ENCODE measurements around the gene SLC30A7.
"Not testable (repeated sequence)": the region's sequence is repeated elsewhere in the genome, so short reads cannot be mapped to it uniquely, and the experiment has no call there.

The SLC30A7 gene

GRCh38 chr1:100895540-100896480 lies at the start of gene SLC30A7:
SLC30A7 (plus strand) TSS chr1:100896090; CDS start chr1:100896263, 173 bp downstream.
- Histone ChIP-seq H3K9me3 (ENCODE audit: control insufficient read depth, insufficient read depth, low read length) (no peaks in the 10 kb centered on the region), H3K27me3 (ENCODE audit: control insufficient read depth, insufficient read depth, low read length) (no peaks in the 10 kb centered on the region), H3K4me1 (ENCODE audit: control insufficient read depth, insufficient read depth, low read length) (no peaks in the 10 kb centered on the region), H3K4me3 (ENCODE audit: low read depth, low read length) (peak within 1 kb of the TSS; percentile 94), H3K9ac (ENCODE audit: low read depth, low read length) (peak within 1 kb of the TSS; percentile 90), H3K36me3 (ENCODE audit: control insufficient read depth, insufficient read depth, low read length) (peaks cover 2% of the 10 kb centered on the region)

- Histone ChIP-seq H3K4me3 (ENCODE audit: low read depth, low read length) (no peak overlapping the region), H3K9me3 (ENCODE audit: control insufficient read depth, insufficient read depth, low read length) (no peaks in the 10 kb centered on the region), H3K9ac (ENCODE audit: low read depth, low read length) (no peak overlapping the region), H3K4me1 (ENCODE audit: control insufficient read depth, insufficient read depth, low read length) (no peaks in the 10 kb centered on the region), H3K36me3 (ENCODE audit: control insufficient read depth, insufficient read depth, low read length) (no peaks in the 10 kb centered on the region), H3K27me3 (ENCODE audit: control insufficient read depth, insufficient read depth, low read length) (peaks cover 16% of the 10 kb centered on the region)
Measured at GRCh38 chr1:100847361-100848082, 48.4 kb upstream of the SLC30A7 start.

- H3K9ac ChIP-seq (ENCODE audit: low read depth, low read length), result no peak overlapping the region
- no peak overlapping the region for H3K4me3 ChIP-seq (ENCODE audit: low read depth, low read length)
- no peaks in the 10 kb centered on the region for H3K4me1 ChIP-seq (ENCODE audit: control insufficient read depth, insufficient read depth, low read length)
- peaks cover 13% of the 10 kb centered on the region for H3K27me3 ChIP-seq (ENCODE audit: control insufficient read depth, insufficient read depth, low read length)
- no peaks in the 10 kb centered on the region for H3K9me3 ChIP-seq (ENCODE audit: control insufficient read depth, insufficient read depth, low read length)
- H3K36me3 ChIP-seq (ENCODE audit: control insufficient read depth, insufficient read depth, low read length), result no peaks in the 10 kb centered on the region
Measured at GRCh38 chr1:100851726-100852125, 44.2 kb upstream of the SLC30A7 start.

- Histone ChIP-seq H3K4me3 (ENCODE audit: low read depth, low read length) (no peak overlapping the region), H3K9me3 (ENCODE audit: control insufficient read depth, insufficient read depth, low read length) (no peaks in the 10 kb centered on the region), H3K9ac (ENCODE audit: low read depth, low read length) (no peak overlapping the region), H3K4me1 (ENCODE audit: control insufficient read depth, insufficient read depth, low read length) (no peaks in the 10 kb centered on the region), H3K36me3 (ENCODE audit: control insufficient read depth, insufficient read depth, low read length) (no peaks in the 10 kb centered on the region), H3K27me3 (ENCODE audit: control insufficient read depth, insufficient read depth, low read length) (peaks cover 13% of the 10 kb centered on the region)
Measured at GRCh38 chr1:100852976-100853375, 42.9 kb upstream of the SLC30A7 start.

- H3K4me1 ChIP-seq (ENCODE audit: control insufficient read depth, insufficient read depth, low read length); H3K4me3 ChIP-seq (ENCODE audit: low read depth, low read length); H3K36me3 ChIP-seq (ENCODE audit: control insufficient read depth, insufficient read depth, low read length); H3K9ac ChIP-seq (ENCODE audit: low read depth, low read length); H3K9me3 ChIP-seq (ENCODE audit: control insufficient read depth, insufficient read depth, low read length); H3K27me3 ChIP-seq (ENCODE audit: control insufficient read depth, insufficient read depth, low read length): not testable (repeated sequence)
Measured at GRCh38 chr1:100855116-100855515, 40.8 kb upstream of the SLC30A7 start.

- peaks cover 7% of the 10 kb centered on the region for H3K4me1 ChIP-seq (ENCODE audit: control insufficient read depth, insufficient read depth, low read length)
- H3K9me3 ChIP-seq (ENCODE audit: control insufficient read depth, insufficient read depth, low read length), result no peaks in the 10 kb centered on the region
- H3K9ac ChIP-seq (ENCODE audit: low read depth, low read length), result no peak overlapping the region
- H3K4me3 ChIP-seq (ENCODE audit: low read depth, low read length), result no peak overlapping the region
- H3K36me3 ChIP-seq (ENCODE audit: control insufficient read depth, insufficient read depth, low read length), result no peaks in the 10 kb centered on the region
- no peaks in the 10 kb centered on the region for H3K27me3 ChIP-seq (ENCODE audit: control insufficient read depth, insufficient read depth, low read length)
Measured at GRCh38 chr1:100860397-100860991, 35.4 kb upstream of the SLC30A7 start.

- no peaks in the 10 kb centered on the region for H3K27me3 ChIP-seq (ENCODE audit: control insufficient read depth, insufficient read depth, low read length)
- H3K4me1 ChIP-seq (ENCODE audit: control insufficient read depth, insufficient read depth, low read length), result peaks cover 7% of the 10 kb centered on the region
- H3K9ac ChIP-seq (ENCODE audit: low read depth, low read length), result no peak overlapping the region
- H3K4me3 ChIP-seq (ENCODE audit: low read depth, low read length), result no peak overlapping the region
- no peaks in the 10 kb centered on the region for H3K36me3 ChIP-seq (ENCODE audit: control insufficient read depth, insufficient read depth, low read length)
- no peaks in the 10 kb centered on the region for H3K9me3 ChIP-seq (ENCODE audit: control insufficient read depth, insufficient read depth, low read length)
Measured at GRCh38 chr1:100861379-100861778, 34.5 kb upstream of the SLC30A7 start.

- H3K9me3 ChIP-seq (ENCODE audit: control insufficient read depth, insufficient read depth, low read length), result no peaks in the 10 kb centered on the region
- no peaks in the 10 kb centered on the region for H3K36me3 ChIP-seq (ENCODE audit: control insufficient read depth, insufficient read depth, low read length)
- peaks cover 7% of the 10 kb centered on the region for H3K4me1 ChIP-seq (ENCODE audit: control insufficient read depth, insufficient read depth, low read length)
- H3K4me3 ChIP-seq (ENCODE audit: low read depth, low read length), result no peak overlapping the region
- H3K27me3 ChIP-seq (ENCODE audit: control insufficient read depth, insufficient read depth, low read length), result no peaks in the 10 kb centered on the region
- H3K9ac ChIP-seq (ENCODE audit: low read depth, low read length), result no peak overlapping the region
Measured at GRCh38 chr1:100862591-100862990, 33.3 kb upstream of the SLC30A7 start.

GRCh38 chr1:100866041-100866900 lies 29.6 kb upstream of the SLC30A7 start:
- Histone ChIP-seq H3K4me1 (ENCODE audit: control insufficient read depth, insufficient read depth, low read length) (no peaks in the 10 kb centered on the region), H3K4me3 (ENCODE audit: low read depth, low read length) (no peak overlapping the region), H3K9ac (ENCODE audit: low read depth, low read length) (no peak overlapping the region)

GRCh38 chr1:100866901-100867206 lies 29.0 kb upstream of the SLC30A7 start:
- H3K4me1 ChIP-seq (ENCODE audit: control insufficient read depth, insufficient read depth, low read length), result no peaks in the 10 kb centered on the region
- H3K9me3 ChIP-seq (ENCODE audit: control insufficient read depth, insufficient read depth, low read length), result no peaks in the 10 kb centered on the region

More at GRCh38 chr1:100866041-100866900, 29.6 kb upstream of the SLC30A7 start:
- H3K36me3 ChIP-seq (ENCODE audit: control insufficient read depth, insufficient read depth, low read length), result no peaks in the 10 kb centered on the region
- no peaks in the 10 kb centered on the region for H3K9me3 ChIP-seq (ENCODE audit: control insufficient read depth, insufficient read depth, low read length)
- H3K27me3 ChIP-seq (ENCODE audit: control insufficient read depth, insufficient read depth, low read length), result no peaks in the 10 kb centered on the region

GRCh38 chr1:100868364-100868995 lies 27.4 kb upstream of the SLC30A7 start:
- no peaks in the 10 kb centered on the region for H3K9me3 ChIP-seq (ENCODE audit: control insufficient read depth, insufficient read depth, low read length)
- no peaks in the 10 kb centered on the region for H3K4me1 ChIP-seq (ENCODE audit: control insufficient read depth, insufficient read depth, low read length)
- H3K4me3 ChIP-seq (ENCODE audit: low read depth, low read length), result no peak overlapping the region
- no peak overlapping the region for H3K9ac ChIP-seq (ENCODE audit: low read depth, low read length)
- H3K36me3 ChIP-seq (ENCODE audit: control insufficient read depth, insufficient read depth, low read length), result no peaks in the 10 kb centered on the region
- no peaks in the 10 kb centered on the region for H3K27me3 ChIP-seq (ENCODE audit: control insufficient read depth, insufficient read depth, low read length)

More at GRCh38 chr1:100866901-100867206, 29.0 kb upstream of the SLC30A7 start:
- no peaks in the 10 kb centered on the region for H3K36me3 ChIP-seq (ENCODE audit: control insufficient read depth, insufficient read depth, low read length)
- no peak overlapping the region for H3K9ac ChIP-seq (ENCODE audit: low read depth, low read length)
- no peaks in the 10 kb centered on the region for H3K27me3 ChIP-seq (ENCODE audit: control insufficient read depth, insufficient read depth, low read length)
- no peak overlapping the region for H3K4me3 ChIP-seq (ENCODE audit: low read depth, low read length)
